Kidney epithelial cell (primary cell): ENCODE measurements around the gene ANKRD9. TPM values are rescaled to one million over a fixed set of nuclear protein-coding genes. Genes with fewer than 3 reads are reported as not detected.

ENCODE experiments used
- total RNA-seq: library from RNA; depleted of rRNA; stranded (reverse); fragments of >200 nt; gene quantifications from 2 replicates; pipeline ENCODE4 v1.2.3, GENCODE V29; 2015

Gene ANKRD9
- total RNA-seq, 1 donor from 2014 or later: 35.6 TPM

Other genes starting within 250 kb of the ANKRD9 start
- 5.1 and 6.4 TPM in 2 replicates for gene MOK, start 204.6 kb downstream of the ANKRD9 start, total RNA-seq
- 8.8 and 9.8 TPM in 2 replicates for gene ZNF839, start 190.0 kb downstream of the ANKRD9 start, total RNA-seq
- 32.6 and 33.7 TPM in 2 replicates for gene CINP, start 146.9 kb downstream of the ANKRD9 start, total RNA-seq
- gene TECPR2, start 146.8 kb downstream of the ANKRD9 start, total RNA-seq: 16.6 and 16.9 TPM in 2 replicates
- gene RCOR1, start 82.9 kb upstream of the ANKRD9 start, total RNA-seq: 13.1 and 13.4 TPM in 2 replicates